CD4-positive, alpha-beta T cell (primary cell): ENCODE data around the gene CAPN2. TPM values are rescaled to one million over a fixed set of nuclear protein-coding genes. Genes with fewer than 3 reads are reported as not detected.

Experiments used
- ATAC-seq: fragments of 200-7000 bp; cut with Tn5 transposase; one replicate; pipeline ENCODE4 v1.10.0; 2022; ENCODE audit warnings: mild to moderate bottlenecking; ENCODE audit not compliant: poor library complexity
- CTCF ChIA-PET: fragments of 350-600 bp; sonication (Branson Sonifier 250); formaldehyde crosslinking; loops from one replicate; lab custom pipeline; 2021; ENCODE audit warnings: antibody characterized with exemption, inconsistent platforms; lab: Charles Lee
- POLR2A ChIA-PET: fragments of 350-600 bp; sonication (Branson Sonifier 250); formaldehyde crosslinking; loops from one replicate; lab custom pipeline; 2021; ENCODE audit warnings: antibody characterized with exemption, inconsistent platforms; lab: Charles Lee
- DNase-seq, 14 experiments: peaks; one replicate each; pipeline ENCODE4 v3.0.0-alpha.2; 2013 to 2020; ENCODE audit warnings: mixed read lengths in 2 of 14
- H3K27ac ChIP-seq, 2 donors: one replicate each; pipeline versions ENCODE4 v1.5.1 to v1.7.0; 2013; ENCODE audit warnings: low read length in 2 of 2, low read depth in 1 of 2, mild to moderate bottlenecking in 1 of 2
- H3K27me3 ChIP-seq, 2 experiments: 1 replicate in 1 of 2; 2 replicates in 1 of 2; pipeline versions ENCODE4 v1.6.1 to v1.7.0; 2013; ENCODE audit warnings: low read length in 2 of 2, control low read depth in 1 of 2, mild to moderate bottlenecking in 1 of 2, moderate library complexity in 1 of 2; ENCODE audit not compliant: insufficient read depth in 2 of 2, control insufficient read depth in 1 of 2
- H3K36me3 ChIP-seq: one replicate; pipeline ENCODE4 v1.6.1; 2013; ENCODE audit warnings: low read length, control low read depth; ENCODE audit not compliant: insufficient read depth
- H3K4me1 ChIP-seq: one replicate; pipeline ENCODE4 v1.6.1; 2013; ENCODE audit warnings: low read length, control low read depth; ENCODE audit not compliant: insufficient read depth
- H3K4me3 ChIP-seq: one replicate; pipeline ENCODE4 v1.5.1; 2013; ENCODE audit warnings: mild to moderate bottlenecking, low read length, moderate library complexity
- H3K9me3 ChIP-seq, 2 experiments: 1 replicate in 1 of 2; 2 replicates in 1 of 2; pipeline versions ENCODE4 v1.6.1 to v1.7.0; 2013; ENCODE audit warnings: low read length in 2 of 2, mild to moderate bottlenecking in 2 of 2, control low read depth in 1 of 2, moderate library complexity in 1 of 2; ENCODE audit not compliant: control insufficient read depth in 1 of 2, insufficient read depth in 1 of 2
- H3K27ac Mint-ChIP-seq: one replicate; pipeline ENCODE4 v1.8.0; 2020; ENCODE audit warnings: mixed read lengths
- H3K27me3 Mint-ChIP-seq: one replicate; pipeline ENCODE4 v1.8.0; 2021; ENCODE audit warnings: mixed read lengths
- H3K36me3 Mint-ChIP-seq: one replicate; pipeline ENCODE4 v1.8.0; 2021; ENCODE audit warnings: low read depth, mixed read lengths
- H3K4me1 Mint-ChIP-seq: one replicate; pipeline ENCODE4 v1.8.0; 2021; ENCODE audit warnings: low read depth, mixed read lengths
- H3K4me3 Mint-ChIP-seq: one replicate; pipeline ENCODE4 v1.8.0; 2020; ENCODE audit warnings: mild to moderate bottlenecking, mixed read lengths
- H3K9me3 Mint-ChIP-seq: one replicate; pipeline ENCODE4 v1.8.0; 2020; ENCODE audit warnings: mixed read lengths
- intact Hi-C, 2 experiments: fragments of 100-400 bp; cut with DNase I in 1 of 2; cut with micrococcal nuclease in 1 of 2; formaldehyde crosslinking; loops; one replicate each; pipeline versions ENCODE4 v1.15.1 to v1.9.0; 2023 to 2025; cut with DNase I, micrococcal nuclease
- total RNA-seq, 174 experiments: library from RNA in 2 of 174; stranded (reverse) in 2 of 174; gene quantifications; one replicate each; pipeline ENCODE4 v1.2.3 and lab custom pipeline; 2021 to 2026
- TF ChIP-seq, protein P1 (sequence below): fragments of 200-600 bp; IDR thresholded peaks from one replicate; pipeline ENCODE4 v1.8.0; 2022; ENCODE audit warnings: antibody characterized with exemption, mild to moderate bottlenecking

The CAPN2 gene
- total RNA-seq, 2 experiments from 2014 or later = 110 to 114 TPM

DNA sequence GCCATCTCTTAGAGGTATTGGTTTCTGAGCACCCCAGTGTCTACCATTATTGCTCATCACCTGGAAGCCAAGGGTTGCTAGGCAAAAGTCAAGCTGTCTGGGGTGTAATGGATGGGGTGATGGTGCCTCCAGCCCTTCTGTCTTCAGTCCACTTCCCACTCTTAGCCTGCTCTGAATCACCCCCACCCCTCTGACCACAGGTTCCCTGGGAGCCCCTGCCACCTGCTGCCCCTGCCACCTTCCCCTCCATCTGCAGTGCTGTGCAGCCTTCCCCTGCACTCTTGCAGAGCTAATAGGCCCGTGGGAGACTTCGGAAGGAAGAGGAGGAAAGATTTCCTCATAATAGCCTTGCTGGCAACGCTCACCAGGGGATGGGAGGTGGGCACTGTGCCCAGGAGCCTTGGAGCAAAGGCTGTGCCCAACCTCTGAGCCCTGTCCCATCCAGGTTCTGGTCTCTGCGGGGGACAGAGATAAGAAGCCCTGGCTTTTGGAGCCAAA lies 35.5 kb downstream of the CAPN2 start:
- Mint-ChIP-seq H3K9me3 (no peaks in the 10 kb centered on the region), H3K4me3 (peak overlapping the region; percentile 60), H3K27me3 (no peaks in the 10 kb centered on the region), H3K27ac (peak overlapping the region; percentile 50), H3K4me1 (peaks cover 7% of the 10 kb centered on the region), H3K36me3 (peaks cover 69% of the 10 kb centered on the region)
- no peak for DNase-seq
- Histone ChIP-seq H3K27me3 (no peaks in the 10 kb centered on the region), H3K27ac (no peak overlapping the region), H3K4me1 (peaks cover 18% of the 10 kb centered on the region), H3K4me3 (no peak overlapping the region), H3K36me3 (peaks cover 75% of the 10 kb centered on the region), H3K9me3 (no peaks in the 10 kb centered on the region)
- TF ChIP-seq, protein P1, sequence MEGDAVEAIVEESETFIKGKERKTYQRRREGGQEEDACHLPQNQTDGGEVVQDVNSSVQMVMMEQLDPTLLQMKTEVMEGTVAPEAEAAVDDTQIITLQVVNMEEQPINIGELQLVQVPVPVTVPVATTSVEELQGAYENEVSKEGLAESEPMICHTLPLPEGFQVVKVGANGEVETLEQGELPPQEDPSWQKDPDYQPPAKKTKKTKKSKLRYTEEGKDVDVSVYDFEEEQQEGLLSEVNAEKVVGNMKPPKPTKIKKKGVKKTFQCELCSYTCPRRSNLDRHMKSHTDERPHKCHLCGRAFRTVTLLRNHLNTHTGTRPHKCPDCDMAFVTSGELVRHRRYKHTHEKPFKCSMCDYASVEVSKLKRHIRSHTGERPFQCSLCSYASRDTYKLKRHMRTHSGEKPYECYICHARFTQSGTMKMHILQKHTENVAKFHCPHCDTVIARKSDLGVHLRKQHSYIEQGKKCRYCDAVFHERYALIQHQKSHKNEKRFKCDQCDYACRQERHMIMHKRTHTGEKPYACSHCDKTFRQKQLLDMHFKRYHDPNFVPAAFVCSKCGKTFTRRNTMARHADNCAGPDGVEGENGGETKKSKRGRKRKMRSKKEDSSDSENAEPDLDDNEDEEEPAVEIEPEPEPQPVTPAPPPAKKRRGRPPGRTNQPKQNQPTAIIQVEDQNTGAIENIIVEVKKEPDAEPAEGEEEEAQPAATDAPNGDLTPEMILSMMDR = no peak
- CTCF ChIA-PET = interaction anchor here (1.6 to 3.5 kb wide), 3 partner anchors 36 to 98 kb away, joined by 4 to 57 read pairs (median 46); partner anchors contain the start of genes CAPN2 and TP53BP2
- no peak for ATAC-seq
- POLR2A ChIA-PET = interaction anchor here (1.3 to 2.1 kb wide), 4 partner anchors 29 to 39 kb away, joined by 3 to 20 read pairs (median 12); partner anchors contain the start of gene CAPN2
- intact Hi-C loops = loop anchor here (5.0 to 10.0 kb wide), 2 partner anchors 36 to 623 kb away; partner anchors contain the start of gene CAPN2 (in 1 of the 2)

DNA sequence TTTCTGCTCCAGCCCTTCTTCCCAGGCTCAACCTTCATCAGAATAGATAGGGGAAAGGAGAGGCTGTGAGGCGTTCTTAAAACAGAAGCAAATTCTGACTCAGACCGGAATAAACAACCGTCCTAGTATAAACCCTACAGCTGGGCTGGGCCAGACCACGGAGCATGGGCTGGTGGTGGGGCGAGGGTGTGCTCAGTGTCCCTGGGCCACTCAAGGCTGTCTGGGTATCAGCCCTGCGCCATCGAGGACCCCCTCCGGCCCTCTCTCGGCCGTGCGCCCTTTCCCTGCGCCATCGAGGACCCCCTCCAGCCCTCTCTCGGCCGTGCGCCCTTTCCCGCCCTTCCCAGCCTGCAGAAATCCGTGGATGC lies 36.0 kb downstream of the CAPN2 start:
- Histone ChIP-seq H3K36me3 (peaks cover 75% of the 10 kb centered on the region), H3K27me3 (no peaks in the 10 kb centered on the region), H3K27ac (no peak overlapping the region), H3K4me3 (peak overlapping the region; percentile 63), H3K4me1 (peaks cover 18% of the 10 kb centered on the region), H3K9me3 (no peaks in the 10 kb centered on the region)
- DNase-seq = peak in 3 of 14 experiments; percentile 22 to 28 (median 23)
- peaks cover 7% of the 10 kb centered on the region for H3K4me1 Mint-ChIP-seq
- peaks cover 69% of the 10 kb centered on the region for H3K36me3 Mint-ChIP-seq
- H3K9me3 Mint-ChIP-seq = no peaks in the 10 kb centered on the region
- ChIA-PET CTCF (interaction anchor here (0.8 to 3.5 kb wide), 15 partner anchors 9 to 98 kb away, joined by 3 to 57 read pairs (median 6); partner anchors contain the start of genes CAPN2 and TP53BP2), POLR2A (interaction anchor here (1.0 to 2.1 kb wide), 7 partner anchors 30 to 98 kb away, joined by 3 to 20 read pairs (median 4); partner anchors contain the start of genes CAPN2 and TP53BP2)
- H3K4me3 Mint-ChIP-seq = peak overlapping the region; percentile 82
- intact Hi-C loops = loop anchor here (5.0 to 10.0 kb wide), 2 partner anchors 36 to 624 kb away; partner anchors contain the start of gene CAPN2 (in 1 of the 2)
- H3K27me3 Mint-ChIP-seq = no peaks in the 10 kb centered on the region
- H3K27ac Mint-ChIP-seq = peak overlapping the region; percentile 50
- TF ChIP-seq, protein P1 = no peak
- ATAC-seq = no peak

DNA sequence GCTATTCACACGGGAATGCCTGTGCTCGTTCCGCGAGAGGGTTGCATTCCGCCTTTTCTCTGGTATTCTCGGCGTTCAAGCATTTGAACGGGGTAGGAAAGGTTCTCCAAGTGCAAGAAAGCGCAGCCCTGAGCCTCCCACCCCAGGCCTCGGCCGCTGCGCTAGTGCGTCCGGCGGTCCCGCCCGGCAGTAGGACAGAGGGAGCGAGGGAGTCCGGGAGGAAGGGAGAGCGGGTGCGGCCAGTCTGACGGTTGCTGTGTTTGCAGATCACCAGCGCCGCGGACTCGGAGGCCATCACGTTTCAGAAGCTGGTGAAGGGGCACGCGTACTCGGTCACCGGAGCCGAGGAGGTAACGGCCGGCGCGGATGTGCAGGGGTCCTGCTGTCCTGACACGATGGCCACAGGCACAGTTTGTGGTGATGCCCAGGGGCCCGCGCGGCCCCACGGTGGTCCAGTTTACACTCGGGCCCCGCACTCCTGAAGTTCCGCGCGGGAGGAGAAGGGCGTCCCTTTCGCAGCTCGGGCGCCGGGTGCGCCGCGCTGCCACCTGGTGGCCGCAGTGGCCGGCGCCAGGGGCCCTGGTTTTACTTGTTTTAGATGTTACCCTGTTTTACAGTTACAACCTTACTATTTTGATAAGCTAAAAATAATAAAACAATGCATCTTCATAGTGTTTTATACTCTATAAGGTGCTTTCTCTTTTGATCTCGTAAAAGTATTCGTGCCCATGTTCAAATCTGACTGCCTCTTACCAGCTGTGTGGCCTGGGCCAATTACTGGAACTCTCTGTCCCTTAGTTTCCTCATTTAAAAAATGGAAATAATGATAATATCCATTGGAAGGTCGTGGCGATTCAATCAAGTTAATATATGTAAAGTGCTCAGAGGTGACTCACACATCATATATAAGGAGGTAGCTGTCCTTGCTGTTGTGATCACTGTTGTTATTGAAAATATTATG lies 36.7 kb downstream of the CAPN2 start:
- no peak overlapping the region for H3K27ac Mint-ChIP-seq
- Histone ChIP-seq H3K27me3 (no peaks in the 10 kb centered on the region), H3K4me3 (peak overlapping the region; percentile 63), H3K4me1 (peaks cover 18% of the 10 kb centered on the region), H3K27ac (no peak overlapping the region), H3K36me3 (peaks cover 75% of the 10 kb centered on the region), H3K9me3 (no peaks in the 10 kb centered on the region)
- intact Hi-C loops = loop anchor here (1.0 to 10.0 kb wide), 5 partner anchors 37 to 624 kb away; partner anchors contain the start of gene CAPN2 (in 2 of the 2)
- peaks cover 7% of the 10 kb centered on the region for H3K4me1 Mint-ChIP-seq
- peaks cover 69% of the 10 kb centered on the region for H3K36me3 Mint-ChIP-seq
- no peaks in the 10 kb centered on the region for H3K9me3 Mint-ChIP-seq
- CTCF ChIA-PET = interaction anchor here (0.6 to 3.5 kb wide), 31 partner anchors 9 to 622 kb away, joined by 3 to 57 read pairs (median 4); partner anchors contain the start of genes CAPN2 and TP53BP2
- POLR2A ChIA-PET = interaction anchor here (0.6 to 2.1 kb wide), 10 partner anchors 30 to 97 kb away, joined by 3 to 20 read pairs (median 4); partner anchors contain the start of genes CAPN2 and TP53BP2
- ATAC-seq (peak; percentile 86), DNase-seq (peak; percentile 19 to 85 (median 61))
- H3K4me3 Mint-ChIP-seq = peak overlapping the region; percentile 82
- H3K27me3 Mint-ChIP-seq = no peaks in the 10 kb centered on the region
- TF ChIP-seq, protein P1 = peak; percentile 99
